HCT116 (cell line): Measurements from ENCODE around the gene RAX. TPM values are rescaled to one million over a fixed set of nuclear protein-coding genes. Genes with fewer than 3 reads are reported as not detected.

ENCODE experiments used
- ATAC-seq: fragments of 200-7000 bp; cut with Tn5 transposase; 2 replicates; pipeline ENCODE4 v1.9.1; 2020; ENCODE audit warnings: mild to moderate bottlenecking, moderate library complexity
- BruUV-seq: library from RNA; stranded (reverse); fragments of 400-500 nt; replicated peaks from 2 replicates; lab custom pipeline; 2021; lab: Mats Ljungman, UMichigan
- CTCF ChIA-PET: fragments of 300-600 bp; sonication (Branson Sonifier 250); formaldehyde crosslinking; loops from one replicate; lab custom pipeline; 2021; ENCODE audit warnings: antibody characterized with exemption; lab: Charles Lee
- POLR2A ChIA-PET: fragments of 300-600, 350-600 bp; sonication (Branson Sonifier 250); formaldehyde crosslinking; loops from one replicate; lab custom pipeline; 2021; ENCODE audit warnings: antibody characterized with exemption; lab: Charles Lee
- RAD21 ChIA-PET, 2 experiments: fragments of 300-600 bp; sonication (Branson Sonifier 250); formaldehyde crosslinking; loops; one replicate each; lab custom pipeline; 2023; ENCODE audit warnings: low total read pairs in 2 of 2; ENCODE audit not compliant: uncharacterized antibody in 2 of 2, unreplicated experiment in 2 of 2, low non-redundant PET in 1 of 2; lab: Charles Lee
- DNase-seq: peaks from one replicate; pipeline ENCODE4 v3.0.0-alpha.2; 2010; ENCODE audit warnings: low read depth, low spot score
- H2AFZ ChIP-seq: fragments of 200-600 bp; shearing (Covaris generic), sonication (generic); 2 replicates; pipeline ENCODE4 v1.6.1; 2017; ENCODE audit warnings: low read depth, mixed run types, mixed read lengths, antibody characterized with exemption, low read length; ENCODE audit not compliant: poor library complexity, severe bottlenecking
- H3K27ac ChIP-seq: 2 replicates; pipeline ENCODE4 v1.5.1; 2012; ENCODE audit warnings: low read depth, low read length
- H3K27me3 ChIP-seq: fragments of 200-600 bp; sonication (generic); 2 replicates; pipeline ENCODE4 v1.6.1; 2016; ENCODE audit warnings: mixed run types, low read length, mixed read lengths; ENCODE audit not compliant: insufficient read depth
- H3K36me3 ChIP-seq, 2 experiments: fragments of 200-500 bp in 1 of 2; fragments of 200-600 bp in 1 of 2; sonication (Bioruptor generic) in 1 of 2; sonication (generic) in 1 of 2; 2 replicates each; pipeline versions ENCODE4 v1.5.1 to v1.6.1; 2014 to 2016; ENCODE audit warnings: low read length in 2 of 2, inconsistent platforms in 1 of 2, mixed read lengths in 1 of 2, mixed run types in 1 of 2; ENCODE audit not compliant: insufficient read depth in 2 of 2, control insufficient read depth in 1 of 2
- H3K4me1 ChIP-seq, 2 experiments: fragments of 200-600 bp in 1 of 2; sonication (generic) in 1 of 2; 2 replicates each; pipeline versions ENCODE4 v1.5.1 to v1.6.1; 2012 to 2017; ENCODE audit warnings: low read length in 2 of 2, inconsistent platforms in 1 of 2, mild to moderate bottlenecking in 1 of 2, mixed read lengths in 1 of 2, mixed run types in 1 of 2, moderate library complexity in 1 of 2; ENCODE audit not compliant: insufficient read depth in 2 of 2, control insufficient read depth in 1 of 2
- H3K4me2 ChIP-seq: fragments of 200-600 bp; sonication (generic); 2 replicates; pipeline ENCODE4 v1.6.1; 2017; ENCODE audit warnings: mixed run types, low read length, mixed read lengths
- H3K4me3 ChIP-seq, 2 experiments: fragments of 200-600 bp in 1 of 2; sonication (generic) in 1 of 2; replicated peaks in 1 of 2; 2 replicates each; pipeline ENCODE4 v1.5.1; 2011 to 2016; ENCODE audit warnings: low read length in 2 of 2, control low read depth in 1 of 2, low read depth in 1 of 2, mild to moderate bottlenecking in 1 of 2, mixed read lengths in 1 of 2, mixed run types in 1 of 2
- H3K79me2 ChIP-seq: fragments of 200-600 bp; sonication (generic); 2 replicates; pipeline ENCODE4 v1.6.1; 2017; ENCODE audit warnings: mild to moderate bottlenecking, mixed run types, low read length, moderate library complexity, mixed read lengths; ENCODE audit not compliant: insufficient read depth
- H3K9ac ChIP-seq: fragments of 200-600 bp; sonication (generic); 2 replicates; pipeline ENCODE4 v1.6.1; 2016; ENCODE audit warnings: low read length, mixed read lengths
- H3K9me2 ChIP-seq: fragments of 200-600 bp; sonication (generic), shearing (Covaris generic); 2 replicates; pipeline ENCODE4 v1.6.1; 2017; ENCODE audit warnings: mixed run types, mild to moderate bottlenecking, moderate library complexity; ENCODE audit not compliant: insufficient read depth
- H3K9me3 ChIP-seq, 2 experiments: fragments of 200-500 bp in 1 of 2; fragments of 200-600 bp in 1 of 2; sonication (Bioruptor generic) in 1 of 2; sonication (generic) in 1 of 2; 2 replicates each; pipeline ENCODE4 v1.6.1; 2014 to 2017; ENCODE audit warnings: low read length in 2 of 2, mixed read lengths in 2 of 2, inconsistent platforms in 1 of 2, low read depth in 1 of 2, mild to moderate bottlenecking in 1 of 2, mixed run types in 1 of 2, moderate library complexity in 1 of 2; ENCODE audit not compliant: control insufficient read depth in 1 of 2, insufficient read depth in 1 of 2
- H4K20me1 ChIP-seq: fragments of 200-600 bp; sonication (generic), shearing (Covaris generic); 2 replicates; pipeline ENCODE4 v1.6.1; 2017; ENCODE audit warnings: mixed run types, mild to moderate bottlenecking, moderate library complexity; ENCODE audit not compliant: insufficient read depth
- CBX3 ChIP-seq: IDR thresholded peaks from 2 replicates; pipeline ENCODE4 v1.6.1; 2012; ENCODE audit warnings: low read depth
- CEBPB ChIP-seq: IDR thresholded peaks from 2 replicates; pipeline ENCODE4 v1.6.1; 2012; ENCODE audit warnings: low read depth
- EGR1 ChIP-seq: IDR thresholded peaks from 2 replicates; pipeline ENCODE4 v1.6.1; 2012; ENCODE audit warnings: low read depth
- ELF1 ChIP-seq: IDR thresholded peaks from 2 replicates; pipeline ENCODE4 v1.6.1; 2012; ENCODE audit warnings: low read depth, borderline replicate concordance
- EZH2phosphoT487 ChIP-seq: fragments of 200-600 bp; IDR thresholded peaks from 2 replicates; pipeline ENCODE4 v1.6.1; 2018; ENCODE audit warnings: antibody characterized with exemption, borderline replicate concordance
- FOSL1 ChIP-seq: IDR thresholded peaks from 2 replicates; pipeline ENCODE4 v1.6.1; 2012; ENCODE audit warnings: low read depth
- POLR2A ChIP-seq: IDR thresholded peaks from 2 replicates; pipeline ENCODE4 v1.7.0; 2011; ENCODE audit warnings: borderline replicate concordance; ENCODE audit not compliant: insufficient read depth, insufficient read length; ENCODE audit errors: extremely low read depth
- RAD21 ChIP-seq: IDR thresholded peaks from 2 replicates; pipeline ENCODE4 v1.6.1; 2012; ENCODE audit warnings: low read depth, mild to moderate bottlenecking
- SIN3A ChIP-seq: IDR thresholded peaks from 2 replicates; pipeline ENCODE4 v1.6.1; 2012; ENCODE audit warnings: low read depth
- YY1 ChIP-seq: IDR thresholded peaks from 2 replicates; pipeline ENCODE4 v1.6.1; 2011; ENCODE audit warnings: low read length, low read depth, moderate library complexity, mild to moderate bottlenecking; ENCODE audit not compliant: insufficient replicate concordance; ENCODE audit errors: extremely low read depth
- ZFX ChIP-seq: fragments of 450-650 bp; IDR thresholded peaks from 2 replicates; pipeline ENCODE4 v1.6.1; 2017
- ZNF274 ChIP-seq: fragments of 200-500 bp; sonication (Bioruptor generic); IDR thresholded peaks from 2 replicates; pipeline ENCODE4 v1.6.1; 2014; ENCODE audit warnings: mild to moderate bottlenecking, low read depth, low read length, inconsistent platforms
- intact Hi-C: fragments of 100-400 bp; cut with micrococcal nuclease; formaldehyde crosslinking; loops from 2 replicates; pipeline ENCODE4 v1.10.0; 2022
- total RNA-seq: library from RNA; stranded (reverse); gene quantifications from one replicate; pipeline ENCODE4 v1.2.1, GENCODE V29; 2021; ENCODE audit not compliant: unreplicated experiment
- TF ChIP-seq, protein P1 (sequence below): IDR thresholded peaks from 2 replicates; pipeline ENCODE4 v1.6.1; 2012
- TF ChIP-seq, protein P2 (sequence below): IDR thresholded peaks from 2 replicates; pipeline ENCODE4 v1.6.1; 2012

RAX gene
- total RNA-seq, 1 experiment from 2014 or later: not detected

DNA sequence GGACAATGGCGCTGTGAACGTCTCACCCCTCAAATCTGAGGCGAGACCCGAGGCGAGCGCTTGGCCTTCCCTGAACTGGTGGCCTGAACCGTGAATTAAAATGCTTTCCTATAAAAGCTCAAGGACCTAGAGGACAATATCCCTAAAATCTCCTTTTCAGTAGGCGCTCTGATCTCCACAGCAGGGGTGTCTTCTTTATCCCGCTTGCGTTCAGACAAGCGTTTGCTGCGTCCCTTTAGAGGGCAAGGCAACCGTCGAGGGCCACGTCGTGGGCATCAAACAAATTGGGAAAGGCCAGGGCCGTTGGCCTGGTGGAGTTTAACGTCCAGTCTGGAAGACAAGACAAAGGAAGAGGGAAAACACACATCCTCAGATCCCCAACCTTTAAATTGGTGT, 1.3 kb upstream of the RAX start (continued):
- TF ChIP-seq, protein P1, sequence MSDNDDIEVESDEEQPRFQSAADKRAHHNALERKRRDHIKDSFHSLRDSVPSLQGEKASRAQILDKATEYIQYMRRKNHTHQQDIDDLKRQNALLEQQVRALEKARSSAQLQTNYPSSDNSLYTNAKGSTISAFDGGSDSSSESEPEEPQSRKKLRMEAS: no peak
- TF ChIP-seq, protein P2, sequence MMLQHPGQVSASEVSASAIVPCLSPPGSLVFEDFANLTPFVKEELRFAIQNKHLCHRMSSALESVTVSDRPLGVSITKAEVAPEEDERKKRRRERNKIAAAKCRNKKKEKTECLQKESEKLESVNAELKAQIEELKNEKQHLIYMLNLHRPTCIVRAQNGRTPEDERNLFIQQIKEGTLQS: no peak
- TF ChIP-seq SIN3A (no peak), CBX3 (no peak), ELF1 (no peak), RAD21 (no peak), EGR1 (no peak), ZNF274 (no peak)

DNA sequence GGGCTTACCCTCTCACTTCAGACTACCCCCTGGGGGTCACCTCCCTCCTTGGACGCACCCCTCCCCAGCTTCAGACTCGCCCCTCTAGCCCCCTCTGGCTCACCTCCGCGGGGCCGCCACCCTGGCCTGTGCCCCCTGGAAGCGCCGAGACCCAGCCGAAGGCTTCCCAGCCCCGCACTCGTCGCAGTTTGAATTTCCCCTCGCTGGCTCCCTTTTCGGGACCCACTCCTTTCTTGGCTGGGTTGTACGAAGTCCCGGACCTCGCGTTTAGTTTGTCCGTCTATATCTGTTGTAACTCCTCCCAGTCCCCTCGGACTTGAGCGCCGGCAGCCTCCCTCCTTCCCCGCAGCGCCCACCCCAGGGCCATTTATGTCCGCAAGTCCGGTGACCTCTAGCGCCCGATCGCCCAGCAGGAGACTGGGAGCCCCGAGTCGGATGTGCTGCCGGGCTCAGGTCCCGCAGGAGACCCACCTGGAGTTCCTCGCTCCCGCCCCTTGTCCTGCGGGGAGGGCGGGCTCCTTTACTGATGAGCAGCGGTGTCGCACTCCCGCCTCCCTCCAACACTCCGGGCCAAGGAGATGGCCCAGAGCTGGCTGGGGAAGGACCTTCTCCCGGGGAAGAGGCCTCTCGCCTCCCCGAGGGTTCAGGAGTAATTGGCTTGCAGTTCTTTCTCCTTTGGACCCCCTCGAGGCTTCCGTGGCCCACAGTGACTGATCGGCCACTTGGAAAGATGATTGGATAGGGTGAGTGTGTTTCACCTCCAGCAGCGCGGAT, 692 bp upstream of the RAX start:
- peaks cover 0 to 7% of the 10 kb centered on the region in 2 experiments; a peak in 2 of 4 replicates for H3K4me1 ChIP-seq
- no peaks in the 10 kb centered on the region for H3K79me2 ChIP-seq
- no peaks in the 10 kb centered on the region for H4K20me1 ChIP-seq
- intact Hi-C loops: no loop called here
- TF ChIP-seq ZFX (no peak), YY1 (no peak), CBX3 (no peak), EGR1 (no peak), EZH2phosphoT487 (no peak), CEBPB (no peak), POLR2A (no peak), FOSL1 (no peak)
- TF ChIP-seq, protein P2: no peak
- DNase-seq: no peak
- ChIA-PET RAD21 (no interaction called here), CTCF (no interaction called here), POLR2A (no interaction called here)
- no peaks in the 10 kb centered on the region for H3K36me3 ChIP-seq
- H2AFZ ChIP-seq: no peak overlapping the region
- no peak overlapping the region for H3K27ac ChIP-seq
- H3K9me3 ChIP-seq: no peaks in the 10 kb centered on the region
- ATAC-seq: no peak
- BruUV-seq: no TSS peak
- no peak overlapping the region for H3K4me2 ChIP-seq
- H3K9me2 ChIP-seq: no peaks in the 10 kb centered on the region
- no peak overlapping the region for H3K9ac ChIP-seq
- no peak overlapping the region for H3K4me3 ChIP-seq
- peaks cover 25% of the 10 kb centered on the region for H3K27me3 ChIP-seq
